GM18951 (cell line): ENCODE data around the gene CLEC12A.

ENCODE experiments used
- POLR2A ChIP-seq: IDR thresholded peaks from 4 replicates; pipeline ENCODE4 v1.6.1; 2011; ENCODE audit warnings: mild to moderate bottlenecking; ENCODE audit not compliant: insufficient read length, insufficient read depth; ENCODE audit errors: extremely low read depth
- in situ Hi-C: fragments of 300-500 bp; cut with MboI; formaldehyde crosslinking; loops from one replicate; pipeline ENCODE4 v1.12.0; 2022; ENCODE audit warnings: low sequenced_read_pairs, mixed read lengths, inconsistent platforms; ENCODE audit not compliant: unreplicated experiment

Gene CLEC12A

DNA sequence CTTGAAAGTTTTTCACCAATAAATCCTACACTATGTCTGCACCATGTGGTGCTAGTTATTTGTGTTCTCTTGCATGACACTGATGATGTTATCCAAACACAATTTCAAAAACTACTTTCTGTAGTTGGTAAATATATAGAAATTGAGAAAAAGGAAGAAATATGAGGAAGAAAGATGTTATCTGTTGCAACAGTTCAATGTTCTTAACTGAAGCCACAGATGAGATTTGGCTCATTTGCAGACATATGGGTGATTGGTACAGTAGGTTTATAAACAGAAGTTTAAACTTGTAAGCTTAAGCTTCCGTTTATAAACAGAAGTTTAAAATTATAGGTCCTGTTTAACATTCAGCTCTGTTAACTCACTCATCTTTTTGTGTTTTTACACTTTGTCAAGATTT is at the start of gene CLEC12A:
TSS of gene CLEC12A (plus strand) at position 229 of the 400 bp plus-strand sequence. CDS start 188 bp downstream, outside the sequence.
- in situ Hi-C loops, result no loop called here
- TF ChIP-seq POLR2A, result no peak

DNA sequence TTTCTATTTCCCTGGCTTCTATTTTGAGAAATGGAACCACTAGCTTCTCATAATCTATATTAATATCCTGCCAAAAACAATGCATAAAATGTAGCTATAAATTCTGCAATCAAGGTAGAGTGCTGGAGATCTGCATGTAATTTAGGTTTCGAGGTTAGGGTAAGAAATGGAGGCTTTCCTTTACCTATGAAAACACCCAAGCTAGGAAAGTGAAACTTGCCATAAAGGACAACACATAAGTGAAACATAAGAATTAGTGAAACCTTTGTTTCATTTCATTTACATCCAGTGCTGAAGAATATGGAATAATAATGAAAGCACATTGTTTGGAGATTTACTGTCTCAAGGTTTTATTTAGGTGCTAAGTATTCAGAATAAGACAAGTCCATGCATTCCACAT is 48.8 kb upstream of the CLEC12A start:
- in situ Hi-C loops, result no loop called here
- no peak for TF ChIP-seq POLR2A

- no peak for TF ChIP-seq POLR2A
- in situ Hi-C loops, result no loop called here
These were observed 45.4 kb upstream of the CLEC12A start for GRCh38 chr12:9925705-9926393.

- no peak for TF ChIP-seq POLR2A
- in situ Hi-C loops, result no loop called here
These were observed 44.3 kb upstream of the CLEC12A start for GRCh38 chr12:9926876-9927275.

DNA sequence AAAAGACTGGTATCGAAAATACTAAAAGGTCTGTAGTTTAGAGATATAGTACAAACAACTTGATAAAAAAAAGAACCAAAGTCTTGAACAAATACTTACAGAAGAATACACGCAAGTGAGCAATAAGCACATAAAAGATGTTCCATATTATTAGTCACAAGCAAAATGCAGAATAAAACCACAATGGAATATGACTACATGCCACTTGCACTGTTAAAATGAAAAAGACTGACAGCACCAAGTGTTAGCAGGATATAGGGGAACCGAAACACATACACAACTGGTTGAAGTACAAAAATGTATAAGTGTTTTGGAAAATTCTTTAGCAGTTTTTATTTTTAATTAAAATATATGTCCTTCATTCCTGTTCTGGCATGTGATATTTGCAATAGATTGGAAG is 42.6 kb upstream of the CLEC12A start:
- no peak for TF ChIP-seq POLR2A
- in situ Hi-C loops, result no loop called here

DNA sequence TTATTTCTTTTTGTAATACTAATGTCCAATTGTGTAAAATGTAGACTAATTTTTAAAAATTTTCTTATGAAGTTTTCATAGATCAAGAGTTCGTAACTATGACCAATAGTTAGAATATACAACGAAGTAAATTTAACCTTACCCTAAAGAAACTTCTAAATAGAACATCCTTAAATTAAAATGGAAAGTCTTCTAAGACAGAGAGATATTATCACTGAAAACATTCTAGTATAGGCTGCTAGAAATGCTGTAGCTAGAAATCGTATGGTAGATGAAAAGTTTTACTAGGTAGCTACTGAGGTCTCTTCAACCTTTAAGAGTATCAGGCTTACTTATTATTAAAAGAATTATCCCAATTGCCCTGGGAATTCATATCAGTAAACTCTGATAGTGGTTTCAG is 40.0 kb upstream of the CLEC12A start:
- TF ChIP-seq POLR2A, result no peak
- in situ Hi-C loops, result no loop called here

DNA sequence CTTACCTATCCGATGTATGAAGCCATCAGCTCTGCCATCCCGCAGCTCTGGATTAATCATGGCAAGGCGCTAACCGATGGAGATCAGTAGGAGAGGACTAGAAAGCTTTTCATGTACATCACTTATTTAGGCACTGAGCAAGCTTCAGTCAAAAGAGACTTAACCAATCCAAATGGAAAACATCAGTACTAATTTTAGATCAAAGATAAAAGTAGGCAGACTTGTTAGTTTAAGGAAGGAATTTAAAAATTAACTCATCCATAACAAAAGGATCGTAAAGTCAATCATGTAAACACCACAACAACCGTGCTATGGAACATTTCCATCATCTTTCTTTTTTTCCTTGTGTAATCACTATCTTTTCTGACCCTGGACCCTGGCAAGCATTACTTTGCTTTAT is 38.9 kb upstream of the CLEC12A start, which contains the start of gene CLEC2A:
TSS of gene CLEC2A (minus strand) at position 101 of the 400 bp plus-strand sequence. CDS start at position 60, 41 bp downstream.
- TF ChIP-seq POLR2A, result no peak
- in situ Hi-C loops, result no loop called here

GRCh38 chr12:9933958-9934357 is 37.3 kb upstream of the CLEC12A start:
- in situ Hi-C loops, result no loop called here
- TF ChIP-seq POLR2A, result no peak

DNA sequence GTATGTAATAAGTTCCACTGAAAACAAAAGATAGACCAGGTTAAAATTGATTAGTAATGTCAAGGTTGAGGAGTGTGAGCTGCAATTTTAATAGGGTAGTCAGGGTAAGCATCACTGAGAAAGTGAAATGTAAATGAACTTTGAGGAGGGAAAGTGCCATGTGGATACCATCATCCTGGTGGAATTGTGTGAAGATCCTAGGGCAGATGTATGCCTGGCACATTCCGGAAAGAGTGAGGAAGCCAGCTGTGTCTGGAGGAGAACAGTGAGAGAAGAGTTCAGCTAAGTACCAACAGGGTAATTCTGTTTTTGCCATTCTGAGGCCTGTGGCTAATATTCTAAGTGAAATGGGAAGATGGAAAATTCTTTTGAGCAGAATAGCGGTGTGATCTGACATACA is 36.2 kb upstream of the CLEC12A start:
- no peak for TF ChIP-seq POLR2A
- in situ Hi-C loops, result no loop called here

- in situ Hi-C loops, result no loop called here
- no peak for TF ChIP-seq POLR2A
These were observed 34.6 kb upstream of the CLEC12A start for GRCh38 chr12:9936591-9936990.

- in situ Hi-C loops, result no loop called here
These were observed 30.8 kb upstream of the CLEC12A start for GRCh38 chr12:9940375-9940774.

GRCh38 chr12:9941838-9942237 is 29.4 kb upstream of the CLEC12A start:
- TF ChIP-seq POLR2A, result no peak
- in situ Hi-C loops, result no loop called here

More at GRCh38 chr12:9940375-9940774, 30.8 kb upstream of the CLEC12A start:
- TF ChIP-seq POLR2A, result no peak

DNA sequence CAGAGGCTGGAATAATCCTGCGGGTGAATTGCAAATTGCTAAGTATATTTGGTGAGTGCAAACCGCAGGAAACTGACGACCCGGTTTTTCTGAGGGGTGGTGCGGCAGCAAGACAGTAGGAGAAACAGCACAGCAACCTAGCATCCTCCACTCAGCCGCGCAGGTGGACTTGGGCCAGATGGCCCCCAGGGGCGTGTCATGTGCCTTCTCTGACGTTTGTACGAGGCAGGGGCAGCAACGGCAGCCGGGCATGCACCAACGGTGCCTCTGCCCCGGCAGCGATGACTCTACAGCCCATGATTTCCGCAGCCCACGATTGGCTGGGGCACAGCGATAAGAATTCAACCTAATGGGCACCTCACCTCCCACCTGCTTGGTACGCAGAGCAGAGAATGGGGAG is 28.0 kb upstream of the CLEC12A start:
- in situ Hi-C loops, result no loop called here

DNA sequence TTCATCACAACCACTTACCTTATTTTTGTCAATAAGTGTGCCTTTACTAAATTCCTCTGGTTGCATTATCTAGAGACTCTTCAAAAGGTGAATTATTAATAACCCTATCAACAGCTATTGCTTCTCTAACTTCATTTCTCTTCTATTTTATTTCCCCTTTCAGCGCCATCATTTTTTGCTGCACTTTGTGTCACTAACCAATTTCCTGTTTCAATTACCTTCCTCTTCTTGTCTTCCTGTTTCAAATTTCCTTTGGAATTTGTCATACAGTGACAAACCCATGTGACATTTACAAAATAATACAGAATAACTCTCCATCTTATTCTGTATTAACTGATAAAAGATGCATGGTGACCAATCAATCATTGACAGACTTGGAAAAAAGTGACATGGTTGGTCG is 26.8 kb upstream of the CLEC12A start:
- TF ChIP-seq POLR2A, result no peak
- in situ Hi-C loops, result no loop called here

More for the DNA sequence above, 28.0 kb upstream of the CLEC12A start:
- no peak for TF ChIP-seq POLR2A

- in situ Hi-C loops, result no loop called here
- no peak for TF ChIP-seq POLR2A
These were observed 23.5 kb upstream of the CLEC12A start for GRCh38 chr12:9947674-9948073.

- in situ Hi-C loops, result no loop called here
- TF ChIP-seq POLR2A, result no peak
These were observed 22.5 kb upstream of the CLEC12A start for GRCh38 chr12:9948606-9949296.
